GM12875 (cell line): ENCODE measurements around the gene UBFD1.
A peak's percentile ranks its signal among the peaks of the same experiment; 100 is the strongest.

ENCODE experiments used
- H3K4me3 ChIP-seq: one replicate; pipeline ENCODE4 v1.5.1; 2011; ENCODE audit warnings: low read depth, low read length, control low read depth
- TF ChIP-seq, protein P1 (sequence below): IDR thresholded peaks from 2 replicates; pipeline ENCODE4 v1.5.1; 2011; ENCODE audit warnings: low read depth, mild to moderate bottlenecking, control low read depth, inconsistent platforms, low read length, moderate library complexity, borderline replicate concordance; ENCODE audit not compliant: insufficient read depth

UBFD1 gene

DNA sequence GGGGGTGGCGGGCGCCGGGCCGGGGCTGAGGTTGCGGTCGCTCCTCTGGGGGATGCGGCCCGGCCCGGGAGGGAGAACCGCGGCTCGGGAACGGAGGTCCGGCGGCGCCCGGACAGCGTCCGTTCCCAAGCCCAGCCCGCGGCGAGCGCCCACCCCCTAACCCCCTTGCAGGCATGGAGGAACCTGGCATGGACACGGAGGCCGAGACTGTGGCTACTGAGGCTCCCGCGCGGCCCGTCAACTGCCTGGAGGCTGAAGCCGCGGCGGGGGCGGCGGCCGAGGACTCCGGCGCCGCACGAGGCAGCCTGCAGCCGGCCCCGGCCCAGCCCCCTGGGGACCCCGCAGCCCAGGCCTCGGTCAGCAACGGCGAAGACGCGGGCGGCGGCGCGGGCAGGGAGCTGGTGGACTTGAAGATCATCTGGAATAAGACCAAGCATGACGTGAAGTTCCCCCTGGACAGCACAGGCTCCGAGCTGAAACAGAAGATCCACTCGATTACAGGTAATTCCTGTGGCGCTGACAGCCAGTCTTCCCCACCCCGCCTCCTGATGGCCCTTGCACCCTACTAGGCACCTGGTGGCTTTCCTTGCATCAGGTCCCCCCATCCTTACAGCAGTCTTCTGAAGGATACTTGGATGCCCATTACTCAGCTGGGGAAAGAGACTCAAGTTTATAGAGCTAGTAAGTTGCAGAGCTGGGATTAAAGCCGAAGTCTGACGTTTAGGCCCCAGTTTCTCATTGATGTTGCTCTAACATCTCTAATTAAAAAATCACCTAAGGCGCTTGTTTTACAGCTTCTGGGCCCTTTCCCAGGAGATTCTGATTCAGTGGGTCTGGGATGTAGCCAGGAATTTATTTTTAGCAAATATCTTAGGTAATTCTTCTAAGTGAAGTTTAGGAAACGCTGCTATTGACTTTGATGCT, 514 bp downstream of the UBFD1 start:
- TF ChIP-seq, protein P1, sequence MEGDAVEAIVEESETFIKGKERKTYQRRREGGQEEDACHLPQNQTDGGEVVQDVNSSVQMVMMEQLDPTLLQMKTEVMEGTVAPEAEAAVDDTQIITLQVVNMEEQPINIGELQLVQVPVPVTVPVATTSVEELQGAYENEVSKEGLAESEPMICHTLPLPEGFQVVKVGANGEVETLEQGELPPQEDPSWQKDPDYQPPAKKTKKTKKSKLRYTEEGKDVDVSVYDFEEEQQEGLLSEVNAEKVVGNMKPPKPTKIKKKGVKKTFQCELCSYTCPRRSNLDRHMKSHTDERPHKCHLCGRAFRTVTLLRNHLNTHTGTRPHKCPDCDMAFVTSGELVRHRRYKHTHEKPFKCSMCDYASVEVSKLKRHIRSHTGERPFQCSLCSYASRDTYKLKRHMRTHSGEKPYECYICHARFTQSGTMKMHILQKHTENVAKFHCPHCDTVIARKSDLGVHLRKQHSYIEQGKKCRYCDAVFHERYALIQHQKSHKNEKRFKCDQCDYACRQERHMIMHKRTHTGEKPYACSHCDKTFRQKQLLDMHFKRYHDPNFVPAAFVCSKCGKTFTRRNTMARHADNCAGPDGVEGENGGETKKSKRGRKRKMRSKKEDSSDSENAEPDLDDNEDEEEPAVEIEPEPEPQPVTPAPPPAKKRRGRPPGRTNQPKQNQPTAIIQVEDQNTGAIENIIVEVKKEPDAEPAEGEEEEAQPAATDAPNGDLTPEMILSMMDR = no peak
- H3K4me3 ChIP-seq = peak overlapping the region; percentile 60

DNA sequence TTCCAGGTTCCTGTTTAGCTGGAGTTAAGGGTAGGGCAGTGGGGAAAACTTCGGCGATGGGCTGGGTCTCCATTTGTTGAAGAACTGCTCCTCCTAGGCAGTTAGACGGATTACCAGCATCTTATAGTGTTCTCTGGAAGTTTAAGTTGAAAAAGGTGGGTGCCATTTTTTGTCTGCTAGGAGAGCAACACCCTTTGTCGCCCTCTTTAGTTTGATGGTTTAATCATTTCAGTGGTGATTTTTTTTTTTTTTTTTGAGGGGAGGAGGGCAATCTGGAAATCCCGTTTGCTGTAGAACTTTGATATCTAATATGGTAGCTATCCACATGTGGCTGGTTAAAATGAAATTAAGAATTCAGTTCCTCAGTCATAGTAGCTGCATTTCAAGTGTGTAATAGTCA, 4.1 kb downstream of the UBFD1 start:
- no peak overlapping the region for H3K4me3 ChIP-seq
- TF ChIP-seq, protein P1 = no peak

DNA sequence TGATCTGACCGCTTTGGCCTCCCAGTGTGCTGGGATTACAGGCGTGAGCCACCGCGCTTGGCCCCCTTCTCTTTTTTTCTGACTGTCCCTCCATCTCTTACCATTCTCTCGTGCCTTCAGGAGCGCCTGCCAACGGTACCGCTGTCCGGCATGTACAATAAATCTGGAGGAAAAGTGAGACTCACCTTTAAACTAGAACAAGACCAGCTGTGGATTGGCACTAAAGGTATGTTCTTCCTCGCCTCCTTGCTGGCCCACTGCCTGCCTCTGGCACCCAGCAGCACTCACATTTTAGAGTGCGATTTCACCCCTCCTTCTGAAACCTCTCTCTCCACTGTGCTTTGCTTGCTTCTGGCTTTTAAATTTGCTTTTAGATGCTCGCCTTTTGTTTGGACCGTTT, 5.0 kb downstream of the UBFD1 start:
- no peak overlapping the region for H3K4me3 ChIP-seq
- TF ChIP-seq, protein P1 = no peak

DNA sequence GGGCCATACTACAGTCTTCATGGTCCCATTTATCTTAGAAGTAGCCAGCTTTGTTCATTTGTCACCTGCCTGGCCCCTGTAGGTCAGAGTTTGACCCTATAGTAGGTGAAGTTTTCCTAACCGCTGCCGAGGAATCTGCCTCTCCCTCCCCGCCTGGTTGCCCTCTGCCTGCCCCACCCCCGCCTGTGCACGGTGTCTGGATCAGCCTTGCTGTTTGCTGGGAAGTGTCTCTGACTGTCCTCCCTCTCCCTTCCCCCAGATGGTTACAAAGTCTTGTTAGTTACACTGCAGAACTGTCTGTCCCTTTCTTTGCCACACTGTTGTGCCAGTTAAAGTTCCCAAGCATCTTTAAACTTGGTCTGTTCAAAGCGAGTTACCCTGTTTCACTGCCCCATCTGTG, 5.7 kb downstream of the UBFD1 start:
- TF ChIP-seq, protein P1 = no peak
- no peak overlapping the region for H3K4me3 ChIP-seq

DNA sequence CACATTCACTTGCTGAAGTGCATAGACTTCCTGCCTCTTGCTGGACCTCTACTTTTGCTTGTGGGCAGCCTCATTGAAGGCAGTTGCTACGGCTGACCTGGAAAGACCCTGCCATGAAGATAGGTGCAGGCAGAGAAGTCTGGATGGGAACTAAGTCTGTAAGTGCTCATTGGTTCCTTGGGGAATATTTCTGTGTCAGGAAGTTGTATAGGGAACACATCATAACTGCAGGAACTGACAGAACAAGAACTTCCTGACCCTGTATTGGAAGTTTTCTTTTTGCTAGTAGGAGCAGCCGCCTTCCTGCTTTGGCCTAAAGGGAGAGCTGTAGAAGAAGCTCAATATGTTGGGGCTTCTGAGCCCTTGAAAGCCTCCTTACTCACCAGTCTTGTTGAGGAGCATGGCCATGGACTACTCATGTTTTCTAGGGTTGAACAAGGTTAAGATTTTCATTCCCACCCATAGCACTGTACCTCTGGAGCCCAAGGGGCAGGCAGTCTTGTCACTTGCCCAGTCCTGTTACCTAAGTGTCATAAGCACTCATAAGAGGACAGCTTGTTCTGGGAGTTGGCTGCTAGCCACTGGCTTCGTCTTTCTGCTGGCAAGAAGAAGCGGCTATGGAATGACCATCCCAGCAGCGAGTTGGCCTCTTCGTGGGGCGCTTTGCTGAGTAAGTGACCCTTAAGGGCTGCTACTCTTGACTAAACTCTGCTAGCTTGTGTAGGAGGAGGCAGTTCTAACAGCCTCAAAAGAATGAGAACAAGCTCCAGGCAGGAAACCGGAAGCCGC, 7.2 kb downstream of the UBFD1 start:
- H3K4me3 ChIP-seq = no peak overlapping the region

DNA sequence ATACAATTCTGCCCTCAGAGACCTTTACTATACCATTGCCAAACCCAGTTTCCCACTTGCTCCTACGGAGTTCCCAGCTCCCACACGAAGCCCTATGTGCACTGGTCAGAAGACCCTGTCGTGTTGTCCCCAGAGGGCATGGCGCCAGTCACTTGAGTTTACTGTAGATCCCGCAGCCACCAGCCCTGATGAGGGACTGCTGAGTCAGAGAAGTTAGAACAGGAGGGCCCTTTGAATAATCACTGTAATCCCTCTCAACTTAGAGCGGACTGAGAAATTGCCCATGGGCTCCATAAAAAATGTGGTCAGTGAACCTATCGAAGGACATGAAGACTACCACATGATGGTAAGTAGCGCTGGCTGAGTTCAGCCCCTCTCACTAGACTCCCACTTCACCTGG, 9.2 kb downstream of the UBFD1 start:
- H3K4me3 ChIP-seq = no peak overlapping the region
- TF ChIP-seq, protein P1 = no peak

More for the DNA sequence above, 7.2 kb downstream of the UBFD1 start:
- TF ChIP-seq, protein P1 = no peak

DNA sequence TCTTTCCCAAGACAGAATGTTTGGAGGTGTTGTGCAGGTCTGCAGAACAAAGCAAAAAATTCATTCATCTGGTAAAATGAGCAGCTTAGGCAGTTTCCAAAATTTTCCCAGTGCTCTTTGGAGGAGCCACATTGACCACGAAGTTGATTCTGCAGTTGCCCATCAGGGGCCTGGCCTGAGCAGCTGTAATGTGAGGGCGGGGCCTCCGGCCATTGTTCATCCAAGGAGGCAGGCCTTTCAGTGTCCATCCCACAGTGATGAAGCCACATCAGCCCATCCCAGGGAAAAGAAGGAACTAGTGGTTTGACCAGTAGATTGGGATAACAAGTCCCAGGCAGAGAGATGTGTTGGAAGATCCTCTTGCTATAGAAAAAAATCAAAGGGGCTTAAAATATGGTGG, 10.1 kb downstream of the UBFD1 start:
- TF ChIP-seq, protein P1 = no peak

More for the DNA sequence above, 10.1 kb downstream of the UBFD1 start:
- no peak overlapping the region for H3K4me3 ChIP-seq
